Keratinocyte (primary cell): ENCODE results near the gene DLK2.

ENCODE experiments used
- EZH2 ChIP-seq: IDR thresholded peaks from one replicate; pipeline ENCODE4 v1.6.1; 2012; ENCODE audit warnings: inconsistent platforms, mild to moderate bottlenecking, low read length, moderate library complexity
- TF ChIP-seq, protein P1 (sequence below), 3 experiments: IDR thresholded peaks in 1 of 3; conservative IDR thresholded peaks in 1 of 3; optimal IDR thresholded peaks in 1 of 3; 2 replicates in 2 of 3; 3 replicates in 1 of 3; pipeline versions ENCODE3 to v1.5.1; 2011; ENCODE audit warnings: low read length in 3 of 3, mild to moderate bottlenecking in 3 of 3, moderate library complexity in 2 of 3, control low read depth in 1 of 3, inconsistent platforms in 1 of 3; ENCODE audit not compliant: insufficient read depth in 2 of 3; ENCODE audit errors: extremely low read depth in 1 of 3

DNA sequence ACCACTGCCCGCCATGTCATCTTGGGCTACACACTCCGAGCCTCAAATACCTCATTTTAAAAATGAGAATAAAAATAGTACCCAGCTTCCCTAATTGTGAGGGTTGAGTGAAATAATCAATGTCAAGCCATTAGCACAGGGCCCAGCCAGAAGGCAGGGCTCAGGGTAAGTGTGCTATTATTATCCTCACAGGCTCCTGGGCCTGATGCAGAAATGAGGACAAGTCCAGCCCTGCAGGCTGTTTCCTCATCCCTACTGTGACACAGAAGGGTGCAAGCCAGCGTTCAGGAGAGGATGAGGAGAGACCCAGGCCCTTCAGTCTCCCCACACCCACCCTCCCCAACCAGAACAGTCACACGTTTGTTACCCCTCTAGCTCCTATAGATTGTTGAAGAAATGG lies 4.0 kb downstream of the DLK2 start:
- TF ChIP-seq, protein P1, sequence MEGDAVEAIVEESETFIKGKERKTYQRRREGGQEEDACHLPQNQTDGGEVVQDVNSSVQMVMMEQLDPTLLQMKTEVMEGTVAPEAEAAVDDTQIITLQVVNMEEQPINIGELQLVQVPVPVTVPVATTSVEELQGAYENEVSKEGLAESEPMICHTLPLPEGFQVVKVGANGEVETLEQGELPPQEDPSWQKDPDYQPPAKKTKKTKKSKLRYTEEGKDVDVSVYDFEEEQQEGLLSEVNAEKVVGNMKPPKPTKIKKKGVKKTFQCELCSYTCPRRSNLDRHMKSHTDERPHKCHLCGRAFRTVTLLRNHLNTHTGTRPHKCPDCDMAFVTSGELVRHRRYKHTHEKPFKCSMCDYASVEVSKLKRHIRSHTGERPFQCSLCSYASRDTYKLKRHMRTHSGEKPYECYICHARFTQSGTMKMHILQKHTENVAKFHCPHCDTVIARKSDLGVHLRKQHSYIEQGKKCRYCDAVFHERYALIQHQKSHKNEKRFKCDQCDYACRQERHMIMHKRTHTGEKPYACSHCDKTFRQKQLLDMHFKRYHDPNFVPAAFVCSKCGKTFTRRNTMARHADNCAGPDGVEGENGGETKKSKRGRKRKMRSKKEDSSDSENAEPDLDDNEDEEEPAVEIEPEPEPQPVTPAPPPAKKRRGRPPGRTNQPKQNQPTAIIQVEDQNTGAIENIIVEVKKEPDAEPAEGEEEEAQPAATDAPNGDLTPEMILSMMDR (optimal IDR thresholded peaks at IDR 0.05 in 1 of 3, IDR thresholded peaks at IDR 0.05 in 1 of 3, conservative IDR thresholded peaks at IDR 0.05 in 1 of 3; ENCODE audit: extremely low read depth in 1 of 3, insufficient read depth in 2 of 3, low read length in 3 of 3), result no peak
- no peak for TF ChIP-seq EZH2
